ENCODE results near the gene PELO.

- TF ChIP-seq CTCF (IDR thresholded peaks at IDR 0.05) (no peak), POLR2A (IDR thresholded peaks at IDR 0.05) (no peak)
Measured at GRCh38 chr5:52757527-52757926, 30.2 kb upstream of the PELO start.

Data from testis (tissue), 2 donors.